Progenitor cell of endocrine pancreas (in vitro differentiated cells): ENCODE results near the gene RNF10. TPM values are rescaled to one million over a fixed set of nuclear protein-coding genes. Genes with fewer than 3 reads are reported as not detected.
A peak's percentile ranks its signal among the peaks of the same experiment; 100 is the strongest.

Experiments used
- DNase-seq: peaks from one replicate; pipeline ENCODE4 v3.0.0; 2021; ENCODE audit warnings: low spot score; ENCODE audit not compliant: unreplicated experiment
- H3K27ac Mint-ChIP-seq: 2 replicates; pipeline ENCODE4 v1.8.0; 2021; ENCODE audit warnings: mild to moderate bottlenecking, moderate library complexity, mixed read lengths
- H3K27me3 Mint-ChIP-seq: 2 replicates; pipeline ENCODE4 v1.8.0; 2021; ENCODE audit warnings: mixed read lengths
- H3K36me3 Mint-ChIP-seq: 2 replicates; pipeline ENCODE4 v1.8.0; 2022; ENCODE audit warnings: mixed read lengths; ENCODE audit not compliant: insufficient read depth
- H3K4me1 Mint-ChIP-seq: 2 replicates; pipeline ENCODE4 v1.8.0; 2021; ENCODE audit warnings: low read depth, mixed read lengths
- H3K4me3 Mint-ChIP-seq: 2 replicates; pipeline ENCODE4 v1.8.0; 2021; ENCODE audit warnings: low read depth, mild to moderate bottlenecking, moderate library complexity, mixed read lengths
- H3K9me3 Mint-ChIP-seq: 2 replicates; pipeline ENCODE4 v1.8.0; 2021; ENCODE audit warnings: low read depth, mixed read lengths
- CTCF ChIP-seq: fragments of 200-600 bp; sonication (generic); IDR thresholded peaks from one replicate; pipeline ENCODE4 v1.5.0; 2021; ENCODE audit warnings: antibody characterized with exemption, mild to moderate bottlenecking; ENCODE audit not compliant: unreplicated experiment
- total RNA-seq: library from RNA; stranded (reverse); gene quantifications from 2 replicates; pipeline ENCODE4 v1.2.1, GENCODE V29; 2021

Gene RNF10
- total RNA-seq, 1 donor from 2014 or later, result 167 TPM

GRCh38 chr12:120581998-120582397, 47.8 kb downstream of the RNF10 start:
- Mint-ChIP-seq H3K4me1 (peaks cover 13% of the 10 kb centered on the region), H3K9me3 (no peaks in the 10 kb centered on the region), H3K27me3 (peaks cover 22% of the 10 kb centered on the region), H3K27ac (peak overlapping the region; percentile 96), H3K4me3 (peak overlapping the region; percentile 96), H3K36me3 (peaks cover 4% of the 10 kb centered on the region)
- TF ChIP-seq CTCF, result no peak
- no peak for DNase-seq

GRCh38 chr12:120583478-120584030, 49.4 kb downstream of the RNF10 start:
- peaks cover 22% of the 10 kb centered on the region for H3K27me3 Mint-ChIP-seq
- peak; percentile 87 for TF ChIP-seq CTCF
- H3K36me3 Mint-ChIP-seq, result no peaks in the 10 kb centered on the region
- H3K9me3 Mint-ChIP-seq, result no peaks in the 10 kb centered on the region
- peak overlapping the region; percentile 10 for H3K4me3 Mint-ChIP-seq
- H3K4me1 Mint-ChIP-seq, result peaks cover 13% of the 10 kb centered on the region
- peak; percentile 60 for DNase-seq
- H3K27ac Mint-ChIP-seq, result no peak overlapping the region

GRCh38 chr12:120584343-120585149, 50.4 kb downstream of the RNF10 start:
- peak; percentile 42 for DNase-seq
- Mint-ChIP-seq H3K27ac (no peak overlapping the region), H3K4me1 (peaks cover 13% of the 10 kb centered on the region), H3K36me3 (no peaks in the 10 kb centered on the region), H3K27me3 (peaks cover 22% of the 10 kb centered on the region), H3K4me3 (peak overlapping the region; percentile 66), H3K9me3 (no peaks in the 10 kb centered on the region)
- peak; percentile 44 for TF ChIP-seq CTCF

GRCh38 chr12:120586206-120586605, 52.0 kb downstream of the RNF10 start:
- peaks cover 5% of the 10 kb centered on the region for H3K4me1 Mint-ChIP-seq
- no peak overlapping the region for H3K27ac Mint-ChIP-seq
- DNase-seq, result no peak
- peaks cover 22% of the 10 kb centered on the region for H3K27me3 Mint-ChIP-seq
- no peak for TF ChIP-seq CTCF
- no peaks in the 10 kb centered on the region for H3K9me3 Mint-ChIP-seq
- no peak overlapping the region for H3K4me3 Mint-ChIP-seq
- H3K36me3 Mint-ChIP-seq, result no peaks in the 10 kb centered on the region

GRCh38 chr12:120586860-120587259, 52.7 kb downstream of the RNF10 start:
- no peak for TF ChIP-seq CTCF
- H3K27ac Mint-ChIP-seq, result no peak overlapping the region
- H3K4me3 Mint-ChIP-seq, result no peak overlapping the region
- no peaks in the 10 kb centered on the region for H3K36me3 Mint-ChIP-seq
- no peak for DNase-seq
- peaks cover under 1% of the 10 kb centered on the region for H3K4me1 Mint-ChIP-seq
- H3K27me3 Mint-ChIP-seq, result peaks cover 27% of the 10 kb centered on the region
- H3K9me3 Mint-ChIP-seq, result no peaks in the 10 kb centered on the region
